Breast epithelium (tissue), 3 donors: ENCODE measurements around the gene GNL1.

ENCODE experiments used
- POLR2A ChIP-seq: fragments of 450-650 bp; IDR thresholded peaks from one replicate; pipeline ENCODE4 v1.6.1; 2016; ENCODE audit warnings: antibody characterized with exemption, mild to moderate bottlenecking, moderate library complexity
- POLR2AphosphoS5 ChIP-seq, 3 donors: sonication (generic); formaldehyde crosslinking; IDR thresholded peaks; one replicate each; pipeline ENCODE4 v1.6.1; 2017; ENCODE audit warnings: antibody characterized with exemption in 3 of 3
- TF ChIP-seq, protein P1 (sequence below), 3 donors: fragments of 450-650 bp; IDR thresholded peaks; one replicate each; pipeline ENCODE4 v1.5.1; 2016 to 2017; ENCODE audit warnings: antibody characterized with exemption in 3 of 3, mild to moderate bottlenecking in 3 of 3, moderate library complexity in 3 of 3

DNA sequence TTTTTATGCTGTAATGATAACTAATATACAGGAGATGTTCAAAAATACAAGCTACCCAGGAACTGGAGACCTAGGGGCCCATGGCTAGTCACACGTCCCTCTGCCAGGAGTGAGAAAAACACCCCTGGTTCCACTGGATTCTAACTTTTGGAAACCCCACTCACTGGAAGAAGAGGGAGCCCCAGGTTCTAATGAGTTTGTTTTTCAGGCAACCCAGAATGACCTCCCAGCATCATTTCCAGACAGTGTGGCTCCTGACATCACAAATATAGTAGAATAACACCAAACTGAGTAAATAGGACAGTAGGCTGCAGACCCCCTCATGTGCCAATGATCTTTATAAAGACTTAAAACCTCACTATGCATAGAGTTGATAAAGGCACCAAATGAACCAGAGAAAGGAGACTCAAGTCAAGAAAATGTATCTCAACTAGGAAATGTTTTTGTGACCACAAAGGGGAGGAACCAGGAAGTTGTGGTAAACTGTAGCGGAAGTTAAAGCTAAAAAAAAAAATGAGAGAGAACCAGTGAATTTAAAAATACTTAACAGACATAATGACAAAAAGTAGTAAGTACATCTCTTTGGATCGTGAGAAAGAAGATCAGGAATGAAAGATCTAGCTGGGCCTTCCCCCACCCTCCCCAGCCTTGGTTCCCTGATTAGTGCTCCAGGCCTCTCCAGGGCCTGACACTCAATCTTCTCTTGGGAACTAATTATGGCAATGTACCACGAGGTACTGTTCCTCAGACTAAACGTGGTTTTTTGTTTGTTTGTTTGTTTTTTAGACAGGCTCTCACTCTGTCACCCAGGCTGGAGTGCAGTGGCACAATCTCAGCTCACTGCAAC is 47.2 kb downstream of the GNL1 start:
- TF ChIP-seq POLR2A (no peak), POLR2AphosphoS5 (IDR thresholded peaks at IDR 0.05) (no peak)
- TF ChIP-seq, protein P1, sequence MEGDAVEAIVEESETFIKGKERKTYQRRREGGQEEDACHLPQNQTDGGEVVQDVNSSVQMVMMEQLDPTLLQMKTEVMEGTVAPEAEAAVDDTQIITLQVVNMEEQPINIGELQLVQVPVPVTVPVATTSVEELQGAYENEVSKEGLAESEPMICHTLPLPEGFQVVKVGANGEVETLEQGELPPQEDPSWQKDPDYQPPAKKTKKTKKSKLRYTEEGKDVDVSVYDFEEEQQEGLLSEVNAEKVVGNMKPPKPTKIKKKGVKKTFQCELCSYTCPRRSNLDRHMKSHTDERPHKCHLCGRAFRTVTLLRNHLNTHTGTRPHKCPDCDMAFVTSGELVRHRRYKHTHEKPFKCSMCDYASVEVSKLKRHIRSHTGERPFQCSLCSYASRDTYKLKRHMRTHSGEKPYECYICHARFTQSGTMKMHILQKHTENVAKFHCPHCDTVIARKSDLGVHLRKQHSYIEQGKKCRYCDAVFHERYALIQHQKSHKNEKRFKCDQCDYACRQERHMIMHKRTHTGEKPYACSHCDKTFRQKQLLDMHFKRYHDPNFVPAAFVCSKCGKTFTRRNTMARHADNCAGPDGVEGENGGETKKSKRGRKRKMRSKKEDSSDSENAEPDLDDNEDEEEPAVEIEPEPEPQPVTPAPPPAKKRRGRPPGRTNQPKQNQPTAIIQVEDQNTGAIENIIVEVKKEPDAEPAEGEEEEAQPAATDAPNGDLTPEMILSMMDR (IDR thresholded peaks at IDR 0.05), result no peak
